Endothelial cell of umbilical vein (primary cell): ENCODE results near the gene RNASEH1. TPM values are rescaled to one million over a fixed set of nuclear protein-coding genes. Genes with fewer than 3 reads are reported as not detected.

Source experiments
- BruUV-seq: library from RNA; stranded (reverse); fragments of 400-500 nt; replicated peaks from 2 replicates; lab custom pipeline; 2021; lab: Mats Ljungman, UMichigan
- CTCF ChIA-PET: fragments of 300-600, 350-600 bp; sonication (Branson Sonifier 250); formaldehyde crosslinking; loops from one replicate; lab custom pipeline; 2021; ENCODE audit warnings: antibody characterized with exemption, inconsistent platforms; lab: Charles Lee
- POLR2A ChIA-PET: fragments of 300-600, 350-600 bp; sonication (Branson Sonifier 250); formaldehyde crosslinking; loops from one replicate; lab custom pipeline; 2021; ENCODE audit warnings: antibody characterized with exemption, inconsistent platforms; lab: Charles Lee
- DNase-seq: peaks from one replicate; pipeline ENCODE4 v3.0.0-alpha.2; 2011; ENCODE audit warnings: low read depth, low spot score
- FAIRE-seq: peaks from 2 replicates; lab custom pipeline; 2011; peaks lifted over from hg19 to GRCh38; lab: Jason Lieb, UNC
- H2AFZ ChIP-seq: 2 replicates; pipeline ENCODE4 v1.6.0; 2012; ENCODE audit warnings: low read depth, low read length, control low read depth, inconsistent platforms
- H3K27ac ChIP-seq: 2 replicates; pipeline ENCODE4 v1.5.1; 2011; ENCODE audit warnings: low read depth, mild to moderate bottlenecking, control low read depth, low read length, moderate library complexity; ENCODE audit not compliant: insufficient read depth
- H3K27me3 ChIP-seq, 2 experiments: 2 replicates each; pipeline versions ENCODE4 v1.6.0 to v1.6.1; 2011; ENCODE audit warnings: low read length in 2 of 2, mixed read lengths in 1 of 2; ENCODE audit not compliant: control insufficient read depth in 2 of 2, insufficient read depth in 2 of 2
- H3K36me3 ChIP-seq, 2 experiments: 2 replicates in 1 of 2; 3 replicates in 1 of 2; pipeline ENCODE4 v1.5.1; 2011; ENCODE audit warnings: low read length in 2 of 2, mild to moderate bottlenecking in 1 of 2, moderate library complexity in 1 of 2; ENCODE audit not compliant: control insufficient read depth in 2 of 2, insufficient read depth in 2 of 2; ENCODE audit errors: extremely low read depth in 1 of 2
- H3K4me1 ChIP-seq: 3 replicates; pipeline ENCODE4 v1.5.1; 2011; ENCODE audit warnings: mild to moderate bottlenecking, low read length; ENCODE audit not compliant: control insufficient read depth, insufficient read depth; ENCODE audit errors: extremely low read depth
- H3K4me2 ChIP-seq: 2 replicates; pipeline ENCODE4 v1.6.1; 2011; ENCODE audit warnings: low read length, control low read depth, mixed read lengths; ENCODE audit not compliant: insufficient read depth
- H3K4me3 ChIP-seq, 3 experiments: fragments of 200-600 bp in 1 of 3; sonication (generic), shearing (Covaris generic) in 1 of 3; replicated peaks in 1 of 3; 2 replicates each; pipeline ENCODE4 v1.5.1; 2011 to 2016; ENCODE audit warnings: control low read depth in 3 of 3, low read length in 3 of 3, mild to moderate bottlenecking in 2 of 3, inconsistent platforms in 1 of 3, low read depth in 1 of 3, moderate library complexity in 1 of 3; ENCODE audit not compliant: insufficient read depth in 1 of 3
- H3K79me2 ChIP-seq: 2 replicates; pipeline ENCODE4 v1.6.0; 2012; ENCODE audit warnings: low read length, inconsistent platforms; ENCODE audit not compliant: control insufficient read depth, insufficient read depth
- H3K9ac ChIP-seq: replicated peaks from 2 replicates; pipeline ENCODE3; 2011; ENCODE audit warnings: low read length, control low read depth; ENCODE audit not compliant: insufficient read depth; ENCODE audit errors: extremely low read depth
- H3K9me1 ChIP-seq: replicated peaks from 3 replicates; pipeline ENCODE4 v1.6.0; 2011; ENCODE audit warnings: mild to moderate bottlenecking, low read length; ENCODE audit not compliant: control insufficient read depth, insufficient read depth; ENCODE audit errors: extremely low read depth
- H3K9me3 ChIP-seq: replicated peaks from 2 replicates; pipeline ENCODE4 v1.5.1; 2012; ENCODE audit warnings: low read length, inconsistent platforms; ENCODE audit not compliant: control insufficient read depth, insufficient read depth
- H4K20me1 ChIP-seq: replicated peaks from 2 replicates; pipeline ENCODE3; 2011; ENCODE audit warnings: mild to moderate bottlenecking, low read length; ENCODE audit not compliant: control insufficient read depth, insufficient read depth; ENCODE audit errors: extremely low read depth
- CTCF ChIP-seq, 2 donors: IDR thresholded peaks; 1 replicate in 1 of 2; 2 replicates in 1 of 2; pipeline ENCODE4 v1.5.1; 2011; ENCODE audit warnings: low read length in 2 of 2, mild to moderate bottlenecking in 2 of 2, moderate library complexity in 2 of 2, control low read depth in 1 of 2, inconsistent platforms in 1 of 2, low read depth in 1 of 2; ENCODE audit not compliant: insufficient read depth in 1 of 2; ENCODE audit errors: extremely low read depth in 1 of 2
- EZH2 ChIP-seq: IDR thresholded peaks from 2 replicates; pipeline ENCODE4 v1.6.1; 2012; ENCODE audit warnings: borderline replicate concordance, low read depth, mild to moderate bottlenecking, moderate library complexity, low read length, inconsistent platforms; ENCODE audit not compliant: severe bottlenecking
- FOS ChIP-seq: IDR thresholded peaks from 2 replicates; pipeline ENCODE4 v1.6.1; 2011; ENCODE audit warnings: mild to moderate bottlenecking, low read length, moderate library complexity, borderline replicate concordance; ENCODE audit not compliant: insufficient read depth
- GATA2 ChIP-seq: IDR thresholded peaks from 2 replicates; pipeline ENCODE4 v1.7.0; 2011; ENCODE audit warnings: low read depth, mild to moderate bottlenecking, moderate library complexity, mixed read lengths, low read length; ENCODE audit not compliant: insufficient read length, insufficient read depth
- JUN ChIP-seq: IDR thresholded peaks from 2 replicates; pipeline ENCODE4 v1.6.1; 2011; ENCODE audit warnings: borderline replicate concordance, low read depth; ENCODE audit not compliant: insufficient read length, insufficient read depth
- MAX ChIP-seq: IDR thresholded peaks from 2 replicates; pipeline ENCODE4 v1.6.1; 2011; ENCODE audit not compliant: insufficient read depth, insufficient read length
- MYC ChIP-seq: IDR thresholded peaks from one replicate; pipeline ENCODE4 v1.6.1; 2011; ENCODE audit warnings: mild to moderate bottlenecking, low read depth, low read length
- POLR2A ChIP-seq: IDR thresholded peaks from 2 replicates; pipeline ENCODE4 v1.6.1; 2012; ENCODE audit warnings: low read depth, mild to moderate bottlenecking, control low read depth, low read length
- POLR2AphosphoS5 ChIP-seq: IDR thresholded peaks from 2 replicates; pipeline ENCODE4 v1.6.1; 2012; ENCODE audit warnings: low read depth, mild to moderate bottlenecking, control low read depth, low read length, moderate library complexity; ENCODE audit not compliant: insufficient read depth
- dilution Hi-C: fragments of 300-500 bp; cut with MboI; formaldehyde crosslinking; loops from one replicate; pipeline ENCODE4 v1.15.0; 2019; ENCODE audit warnings: low sequenced_read_pairs; ENCODE audit not compliant: extremely low pct_ligation_motif_present
- intact Hi-C: fragments of 100-400 bp; cut with micrococcal nuclease; formaldehyde crosslinking; loops from one replicate; pipeline ENCODE4 v1.10.0; 2022
- polyA plus RNA-seq, 4 experiments: library from polyadenylated mRNA; depleted of rRNA in 3 of 4; stranded (reverse) in 3 of 4; unstranded in 1 of 4; fragments of >200 nt; gene quantifications; 2 replicates each; pipeline versions ENCODE4 v1.2.1 to v1.2.3, GENCODE V29; 2011 to 2012; ENCODE audit warnings: missing spikeins in 1 of 4
- total RNA-seq: library from RNA; stranded (reverse); gene quantifications from 2 replicates; pipeline ENCODE4 v1.2.3, GENCODE V29; 2021

Gene RNASEH1
- total and polyA plus RNA-seq, 2 donors (not counting 3 experiments of a cell fraction or from before 2014, with no cell fraction given) = 12.8 to 30.8 TPM

GRCh38 chr2:3587021-3587420 lies 28.9 kb upstream of the RNASEH1 start:
- Histone ChIP-seq H3K4me2 (no peak overlapping the region), H3K4me1 (no peaks in the 10 kb centered on the region), H3K27ac (no peak overlapping the region), H3K4me3 (no peak overlapping the region), H3K9me3 (no peaks in the 10 kb centered on the region), H3K9ac (no peak overlapping the region), H4K20me1 (no peaks in the 10 kb centered on the region), H3K27me3 (no peaks in the 10 kb centered on the region), H2AFZ (no peak overlapping the region), H3K79me2 (no peaks in the 10 kb centered on the region), H3K36me3 (peaks cover 0 to 2% of the 10 kb centered on the region in 2 experiments), H3K9me1 (no peaks in the 10 kb centered on the region)
- ChIA-PET CTCF (interaction anchor here (1.2 kb wide), 1 partner anchor 9 kb away, joined by 3 read pairs; no protein-coding TSS in a partner anchor), POLR2A (no interaction called here)
- FAIRE-seq (no peak), DNase-seq (no peak)
- no TSS peak for BruUV-seq
- TF ChIP-seq MYC (no peak), POLR2AphosphoS5 (no peak), MAX (no peak), EZH2 (no peak), JUN (no peak), POLR2A (no peak), FOS (no peak), GATA2 (no peak), CTCF (IDR thresholded peaks at IDR 0.05; ENCODE audit: extremely low read depth in 1 of 2, insufficient read depth in 1 of 2, low read depth in 1 of 2, low read length in 2 of 2) (no peak)
- intact Hi-C loops = no loop called here
- dilution Hi-C loops = no loop called here
